Spleen (tissue), 11 donors: ENCODE results near the gene ERBB4. TPM values are rescaled to one million over a fixed set of nuclear protein-coding genes. Genes with fewer than 3 reads are reported as not detected.

Source experiments
- DNase-seq: peaks from one replicate; pipeline ENCODE4 v3.0.0-alpha.2; 2020
- H3K27ac ChIP-seq, 8 donors: fragments of 200-600 bp; sonication (generic) in 7 of 8; 1 replicate in 4 of 8; 2 replicates in 4 of 8; pipeline versions ENCODE4 v1.5.0 to v1.8.0; 2016 to 2021; ENCODE audit warnings: inconsistent platforms in 4 of 8, mild to moderate bottlenecking in 4 of 8, moderate library complexity in 1 of 8
- H3K27me3 ChIP-seq, 7 donors: fragments of 200-600 bp; sonication (generic) in 6 of 7; replicated peaks in 1 of 7; 1 replicate in 4 of 7; 2 replicates in 3 of 7; pipeline versions ENCODE4 v1.5.0 to v1.8.0; 2016 to 2021; ENCODE audit warnings: inconsistent platforms in 3 of 7, mild to moderate bottlenecking in 1 of 7
- H3K36me3 ChIP-seq, 6 donors: fragments of 200-600 bp; sonication (generic) in 5 of 6; 1 replicate in 4 of 6; 2 replicates in 2 of 6; pipeline versions ENCODE4 v1.5.0 to v1.8.0; 2016 to 2021; ENCODE audit warnings: inconsistent platforms in 2 of 6
- H3K4me1 ChIP-seq, 6 donors: fragments of 200-600 bp; sonication (generic) in 5 of 6; 1 replicate in 3 of 6; 2 replicates in 3 of 6; pipeline versions ENCODE4 v1.5.0 to v1.8.0; 2016 to 2021; ENCODE audit warnings: inconsistent platforms in 3 of 6
- H3K4me3 ChIP-seq, 8 donors: fragments of 200-600 bp; sonication (generic) in 7 of 8; 1 replicate in 4 of 8; 2 replicates in 4 of 8; pipeline versions ENCODE4 v1.5.0 to v1.8.0; 2016 to 2021; ENCODE audit warnings: inconsistent platforms in 4 of 8, mild to moderate bottlenecking in 4 of 8, moderate library complexity in 2 of 8
- H3K9me3 ChIP-seq, 8 donors: fragments of 200-600 bp; sonication (generic) in 7 of 8; 1 replicate in 4 of 8; 2 replicates in 4 of 8; pipeline versions ENCODE4 v1.5.0 to v1.8.0; 2016 to 2021; ENCODE audit warnings: inconsistent platforms in 4 of 8
- POLR2A ChIP-seq, 3 donors: fragments of 450-650 bp; IDR thresholded peaks; one replicate each; pipeline ENCODE4 v1.5.1; 2017; ENCODE audit warnings: antibody characterized with exemption in 3 of 3, mild to moderate bottlenecking in 1 of 3
- POLR2AphosphoS5 ChIP-seq, 3 donors: sonication (generic); formaldehyde crosslinking; IDR thresholded peaks; one replicate each; pipeline ENCODE4 v1.5.1; 2017; ENCODE audit warnings: antibody characterized with exemption in 3 of 3
- WGBS, 5 donors: extraction: QIAGEN DNeasy Blood & Tissue Kit in 3 of 5; methylation state at CpG; one replicate each; pipeline versions ENCODE4 v1.1.5 to v1.1.7; 2013 to 2018; 5-methylcytosine and 5-hydroxymethylcytosine counted together
- intact Hi-C: fragments of 100-400 bp; cut with DNase I; formaldehyde crosslinking; loops from one replicate; pipeline ENCODE4 v1.15.0; 2023; ENCODE audit warnings: low total_unique reads
- polyA plus RNA-seq, 3 donors: library from polyadenylated mRNA; stranded (reverse); fragments of 200-250 nt; gene quantifications; one replicate each; pipeline ENCODE4 v1.2.1, GENCODE V29; 2013
- total RNA-seq, 7 donors: library from RNA; depleted of rRNA in 3 of 7; stranded (reverse); fragments of >200 nt in 3 of 7; fragmentation: NEBNext Ultra II Directional in 4 of 7; extraction: Animal tissue kit (Norgen Biotek cat#: 25700) in 4 of 7; gene quantifications; one replicate each; pipeline versions ENCODE4 v1.1.0 to v1.2.1, GENCODE V29; 2016 to 2021
- TF ChIP-seq, protein P1 (sequence below), 11 experiments: fragments of 200-600 bp in 7 of 11; fragments of 450-650 bp in 4 of 11; sonication (generic) in 4 of 11; IDR thresholded peaks in 8 of 11; conservative IDR thresholded peaks in 3 of 11; 1 replicate in 7 of 11; 2 replicates in 4 of 11; pipeline versions ENCODE4 v1.4.0 to v1.8.0; 2016 to 2021; ENCODE audit warnings: antibody characterized with exemption in 11 of 11, inconsistent platforms in 4 of 11, mild to moderate bottlenecking in 1 of 11
- donor health status: healthy with polysubstance abuse.
- donor health status: DM: no; HTN: no; CAD: no; lungs with moderate emphysema.
- donor health status: DM: no; HTN: no; CAD: no.
- donor health status: Bipolar disorder and iron deficiency.
- donor health status: healthy.
- donor health status: DM: no; HTN: no; CAD: no.
- donor health status: DM: yes; HTN: yes; CAD: no.

ERBB4 gene
- total and polyA plus RNA-seq, 10 donors = under 0.01 to 1.4 (median 0.35) TPM

DNA sequence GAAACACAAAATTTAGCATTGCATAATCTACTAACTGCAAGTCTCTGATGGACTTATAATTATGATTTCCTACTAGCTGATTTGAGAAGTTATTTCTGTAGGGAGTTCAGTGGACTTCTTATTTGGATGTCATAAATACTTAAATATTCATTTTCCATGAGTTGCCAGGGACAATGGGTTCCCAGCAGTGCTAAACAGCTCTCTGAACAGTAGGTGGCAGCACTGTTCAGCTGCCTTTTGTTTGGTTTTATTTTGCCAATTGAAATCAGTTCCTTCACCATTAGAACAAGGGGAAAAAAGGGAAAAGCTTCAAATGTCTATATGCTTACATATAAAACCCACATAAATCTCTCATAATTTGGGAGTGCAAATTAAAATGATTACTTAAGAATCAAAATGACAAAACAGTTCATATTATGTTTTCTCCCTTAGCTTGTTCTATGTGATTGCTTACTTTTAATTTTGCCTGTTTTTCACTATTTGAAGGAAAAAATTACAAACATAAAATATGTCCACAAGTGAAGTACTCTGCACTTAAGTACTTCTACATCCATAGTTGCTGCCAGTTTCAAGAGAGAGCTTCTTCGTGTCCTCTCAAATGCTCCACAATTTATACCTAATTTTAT is 1083.3 kb downstream of the ERBB4 start:
- TF ChIP-seq POLR2AphosphoS5 (IDR thresholded peaks at IDR 0.05) = no peak
- TF ChIP-seq, protein P1, sequence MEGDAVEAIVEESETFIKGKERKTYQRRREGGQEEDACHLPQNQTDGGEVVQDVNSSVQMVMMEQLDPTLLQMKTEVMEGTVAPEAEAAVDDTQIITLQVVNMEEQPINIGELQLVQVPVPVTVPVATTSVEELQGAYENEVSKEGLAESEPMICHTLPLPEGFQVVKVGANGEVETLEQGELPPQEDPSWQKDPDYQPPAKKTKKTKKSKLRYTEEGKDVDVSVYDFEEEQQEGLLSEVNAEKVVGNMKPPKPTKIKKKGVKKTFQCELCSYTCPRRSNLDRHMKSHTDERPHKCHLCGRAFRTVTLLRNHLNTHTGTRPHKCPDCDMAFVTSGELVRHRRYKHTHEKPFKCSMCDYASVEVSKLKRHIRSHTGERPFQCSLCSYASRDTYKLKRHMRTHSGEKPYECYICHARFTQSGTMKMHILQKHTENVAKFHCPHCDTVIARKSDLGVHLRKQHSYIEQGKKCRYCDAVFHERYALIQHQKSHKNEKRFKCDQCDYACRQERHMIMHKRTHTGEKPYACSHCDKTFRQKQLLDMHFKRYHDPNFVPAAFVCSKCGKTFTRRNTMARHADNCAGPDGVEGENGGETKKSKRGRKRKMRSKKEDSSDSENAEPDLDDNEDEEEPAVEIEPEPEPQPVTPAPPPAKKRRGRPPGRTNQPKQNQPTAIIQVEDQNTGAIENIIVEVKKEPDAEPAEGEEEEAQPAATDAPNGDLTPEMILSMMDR (IDR thresholded peaks at IDR 0.05 in 8 of 11, conservative IDR thresholded peaks at IDR 0.05 in 3 of 11) = peak in 9 of 11 experiments; percentile 39 to 84 (median 73)

DNA sequence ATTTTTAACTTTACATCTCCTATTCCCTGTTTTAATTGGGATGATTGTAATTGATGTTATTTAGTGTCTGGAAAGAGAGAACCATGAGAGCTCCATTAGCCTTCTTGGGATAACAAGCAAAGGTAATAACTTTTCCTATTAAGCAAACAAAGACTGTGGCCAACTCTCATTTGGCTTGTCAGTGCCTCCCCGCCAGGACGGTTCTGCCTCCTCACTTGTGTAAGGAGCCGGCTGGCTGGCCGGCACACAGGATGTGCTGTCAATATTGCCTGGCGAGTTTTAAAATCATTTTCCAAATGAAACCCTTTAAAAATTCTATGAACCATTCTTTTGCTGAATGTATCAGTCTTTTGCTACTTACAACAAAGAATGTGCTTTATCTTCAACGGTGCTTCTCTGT is 1083.9 kb downstream of the ERBB4 start:
- DNase-seq = no peak
- Histone ChIP-seq H3K4me1 (no peaks in the 10 kb centered on the region), H3K27ac (no peak overlapping the region), H3K36me3 (no peaks in the 10 kb centered on the region), H3K9me3 (no peaks in the 10 kb centered on the region), H3K4me3 (no peak overlapping the region), H3K27me3 (no peaks in the 10 kb centered on the region)
- TF ChIP-seq, protein P1 (IDR thresholded peaks at IDR 0.05 in 8 of 11, conservative IDR thresholded peaks at IDR 0.05 in 3 of 11) = no peak
- TF ChIP-seq POLR2AphosphoS5 (IDR thresholded peaks at IDR 0.05) (no peak), POLR2A (IDR thresholded peaks at IDR 0.05) (no peak)
- WGBS, 5 donors = 59 to 73% (median 66%) methylated on average over 6 of the region's 6 CpGs
- intact Hi-C loops = no loop called here

More for the DNA sequence above, 1083.3 kb downstream of the ERBB4 start:
- H3K36me3 ChIP-seq = no peaks in the 10 kb centered on the region
- intact Hi-C loops = no loop called here
- no peaks in the 10 kb centered on the region for H3K27me3 ChIP-seq
- H3K27ac ChIP-seq = no peak overlapping the region
- no peak for DNase-seq
- H3K4me3 ChIP-seq = no peak overlapping the region
- H3K9me3 ChIP-seq = no peaks in the 10 kb centered on the region
- WGBS, 5 donors = 84 to 98% (median 89%) methylated on average over 1 of the region's 1 CpG
- no peaks in the 10 kb centered on the region for H3K4me1 ChIP-seq

DNA sequence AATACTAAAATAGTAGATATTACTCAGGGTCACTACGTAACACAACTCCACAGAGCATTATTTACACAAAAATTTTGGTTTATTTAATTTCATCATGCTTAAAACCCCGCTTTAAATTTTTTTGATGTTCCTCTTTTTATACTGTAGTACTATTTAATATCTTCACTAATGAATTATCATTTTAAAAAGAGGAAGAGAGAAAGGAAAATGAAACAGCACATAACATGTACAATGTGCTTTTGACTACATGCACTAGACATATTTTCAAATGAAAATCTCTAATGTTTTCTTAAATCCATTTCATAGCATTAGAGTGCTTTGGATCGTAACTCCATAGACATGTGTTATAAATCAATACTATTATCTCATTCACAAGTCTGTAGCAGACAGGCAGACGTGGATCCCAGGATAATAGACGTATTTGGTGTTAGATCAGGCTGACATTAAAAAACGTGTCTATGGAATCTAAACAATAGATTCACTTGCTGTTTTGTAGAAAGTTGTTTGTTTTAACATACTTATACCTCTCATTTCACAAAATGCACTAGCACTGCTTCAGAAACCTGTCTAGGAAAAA is 1085.2 kb downstream of the ERBB4 start:
- intact Hi-C loops = no loop called here
- H3K4me3 ChIP-seq = no peak overlapping the region
- no peak for TF ChIP-seq POLR2AphosphoS5 (IDR thresholded peaks at IDR 0.05)
- TF ChIP-seq, protein P1 (IDR thresholded peaks at IDR 0.05 in 8 of 11, conservative IDR thresholded peaks at IDR 0.05 in 3 of 11) = no peak
- TF ChIP-seq POLR2A (IDR thresholded peaks at IDR 0.05) = no peak
- no peaks in the 10 kb centered on the region for H3K27me3 ChIP-seq
- no peak overlapping the region for H3K27ac ChIP-seq
- H3K36me3 ChIP-seq = no peaks in the 10 kb centered on the region
- no peak for DNase-seq
- WGBS, 5 donors = 60 to 74% (median 64%) methylated on average over 6 of the region's 6 CpGs
- H3K4me1 ChIP-seq = no peaks in the 10 kb centered on the region
- no peaks in the 10 kb centered on the region for H3K9me3 ChIP-seq

DNA sequence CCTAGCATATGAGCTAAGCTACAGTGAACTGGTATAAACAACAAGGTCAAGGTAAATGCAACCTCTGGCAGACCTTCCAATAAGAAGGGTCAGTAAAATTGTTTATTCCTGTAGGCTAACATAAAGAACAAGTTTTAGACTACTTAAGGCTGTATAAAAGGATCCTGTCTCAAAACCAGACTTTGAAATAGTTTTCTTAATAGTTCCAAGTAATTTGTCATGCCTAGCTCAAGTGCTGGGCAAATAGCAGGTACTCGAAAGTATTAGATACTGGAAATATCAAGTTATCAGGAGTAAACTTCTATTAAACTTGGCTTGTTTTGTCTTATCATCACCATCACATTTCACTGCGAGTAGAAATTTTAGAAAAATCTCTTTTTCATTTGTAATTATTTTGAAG is 1087.0 kb downstream of the ERBB4 start:
- WGBS, 5 donors = 75 to 90% (median 82%) methylated on average over 2 of the region's 2 CpGs
- intact Hi-C loops = no loop called here
- H3K4me1 ChIP-seq = no peaks in the 10 kb centered on the region
- no peaks in the 10 kb centered on the region for H3K36me3 ChIP-seq
- TF ChIP-seq, protein P1 (IDR thresholded peaks at IDR 0.05 in 8 of 11, conservative IDR thresholded peaks at IDR 0.05 in 3 of 11) = no peak
- TF ChIP-seq POLR2A (IDR thresholded peaks at IDR 0.05) (no peak), POLR2AphosphoS5 (IDR thresholded peaks at IDR 0.05) (no peak)
- no peaks in the 10 kb centered on the region for H3K27me3 ChIP-seq
- H3K9me3 ChIP-seq = no peaks in the 10 kb centered on the region
- H3K27ac ChIP-seq = no peak overlapping the region
- no peak overlapping the region for H3K4me3 ChIP-seq
- no peak for DNase-seq
